ENCODE measurements around the gene ANAPC2. TPM values are rescaled to one million over a fixed set of nuclear protein-coding genes. Genes with fewer than 3 reads are reported as not detected.
A peak's percentile ranks its signal among the peaks of the same experiment; 100 is the strongest.

ANAPC2 gene
- polyA plus RNA-seq, 3 donors = 1.9 to 76.8 (median 2.0) TPM

DNA sequence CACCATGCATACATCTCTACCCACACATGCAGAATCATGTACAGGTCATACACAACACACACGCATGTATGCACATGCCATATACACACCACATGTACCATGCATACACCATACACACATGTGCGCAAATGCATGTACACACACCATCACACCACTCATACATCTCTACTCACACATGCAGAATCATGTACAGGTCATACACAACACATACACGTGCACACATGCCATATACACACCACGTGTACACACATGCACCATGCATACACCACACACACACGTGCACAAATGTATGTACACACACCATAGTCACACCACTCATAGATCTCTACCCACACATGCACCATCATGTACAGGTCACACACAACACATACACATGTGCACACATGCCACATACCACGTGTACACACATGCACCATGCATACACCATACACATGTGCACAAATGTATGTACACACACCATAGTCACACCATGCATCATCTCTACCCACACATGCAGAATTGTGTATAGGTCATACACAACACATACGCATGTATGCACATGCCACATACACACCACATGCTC lies 35.4 kb downstream of the ANAPC2 start:
- H3K4me2 ChIP-seq (replicated peaks; ENCODE audit: extremely low read depth, low read length, poor library complexity, severe bottlenecking) = no peak overlapping the region
- H3K4me1 ChIP-seq (ENCODE audit: control insufficient read depth in 1 of 2, insufficient read depth in 2 of 2, low read length in 2 of 2) = peaks cover 5 to 8% of the 10 kb centered on the region in 2 donors
- Mint-ChIP-seq H3K9me3 (peaks cover 7 to 25% (median 16%) of the 10 kb centered on the region in 7 donors), H3K4me1 (peaks cover 3% of the 10 kb centered on the region), H3K36me3 (no peaks in the 10 kb centered on the region), H3K4me3 (no peak overlapping the region), H3K27me3 (ENCODE audit: low read depth in 3 of 3) (peaks cover 26 to 50% (median 40%) of the 10 kb centered on the region in 3 donors), H3K27ac (no peak overlapping the region)
- peaks cover 5 to 21% of the 10 kb centered on the region in 2 donors for H3K9me3 ChIP-seq (replicated peaks in 1 of 2; ENCODE audit: control insufficient read depth in 1 of 2, insufficient read depth in 1 of 2, low read length in 2 of 2)
- no peak overlapping the region for H3K27ac ChIP-seq (ENCODE audit: low read depth in 1 of 2, low read length in 2 of 2)
- no peak overlapping the region for H2AFZ ChIP-seq (ENCODE audit: insufficient read depth, low read depth, low read length, poor library complexity, severe bottlenecking)
- intact Hi-C loops (cut with micrococcal nuclease) = no loop called here
- TF ChIP-seq, protein P1, sequence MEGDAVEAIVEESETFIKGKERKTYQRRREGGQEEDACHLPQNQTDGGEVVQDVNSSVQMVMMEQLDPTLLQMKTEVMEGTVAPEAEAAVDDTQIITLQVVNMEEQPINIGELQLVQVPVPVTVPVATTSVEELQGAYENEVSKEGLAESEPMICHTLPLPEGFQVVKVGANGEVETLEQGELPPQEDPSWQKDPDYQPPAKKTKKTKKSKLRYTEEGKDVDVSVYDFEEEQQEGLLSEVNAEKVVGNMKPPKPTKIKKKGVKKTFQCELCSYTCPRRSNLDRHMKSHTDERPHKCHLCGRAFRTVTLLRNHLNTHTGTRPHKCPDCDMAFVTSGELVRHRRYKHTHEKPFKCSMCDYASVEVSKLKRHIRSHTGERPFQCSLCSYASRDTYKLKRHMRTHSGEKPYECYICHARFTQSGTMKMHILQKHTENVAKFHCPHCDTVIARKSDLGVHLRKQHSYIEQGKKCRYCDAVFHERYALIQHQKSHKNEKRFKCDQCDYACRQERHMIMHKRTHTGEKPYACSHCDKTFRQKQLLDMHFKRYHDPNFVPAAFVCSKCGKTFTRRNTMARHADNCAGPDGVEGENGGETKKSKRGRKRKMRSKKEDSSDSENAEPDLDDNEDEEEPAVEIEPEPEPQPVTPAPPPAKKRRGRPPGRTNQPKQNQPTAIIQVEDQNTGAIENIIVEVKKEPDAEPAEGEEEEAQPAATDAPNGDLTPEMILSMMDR (IDR thresholded peaks at IDR 0.05) = no peak
- H3K4me3 ChIP-seq (replicated peaks in 1 of 3; ENCODE audit: low read depth in 2 of 3, low read length in 3 of 3) = no peak overlapping the region
- no peak overlapping the region for H3K9ac ChIP-seq (ENCODE audit: insufficient read depth, low read length, poor library complexity, severe bottlenecking)
- peaks cover 6 to 29% of the 10 kb centered on the region in 2 donors for H3K27me3 ChIP-seq (ENCODE audit: control insufficient read depth in 2 of 2, insufficient read depth in 2 of 2, low read length in 2 of 2)
- WGBS (ENCODE audit: insufficient coverage) = 89% methylated on average over 7 of the region's 7 CpGs
- H4K20me1 ChIP-seq (ENCODE audit: insufficient read depth, low read length) = no peaks in the 10 kb centered on the region
- DNase-seq = no peak
- no peaks in the 10 kb centered on the region for H3K36me3 ChIP-seq (replicated peaks in 1 of 2; ENCODE audit: control insufficient read depth in 1 of 2, insufficient read depth in 2 of 2, low read length in 2 of 2)
- no peaks in the 10 kb centered on the region for H3K79me2 ChIP-seq (ENCODE audit: insufficient read depth, low read length)

DNA sequence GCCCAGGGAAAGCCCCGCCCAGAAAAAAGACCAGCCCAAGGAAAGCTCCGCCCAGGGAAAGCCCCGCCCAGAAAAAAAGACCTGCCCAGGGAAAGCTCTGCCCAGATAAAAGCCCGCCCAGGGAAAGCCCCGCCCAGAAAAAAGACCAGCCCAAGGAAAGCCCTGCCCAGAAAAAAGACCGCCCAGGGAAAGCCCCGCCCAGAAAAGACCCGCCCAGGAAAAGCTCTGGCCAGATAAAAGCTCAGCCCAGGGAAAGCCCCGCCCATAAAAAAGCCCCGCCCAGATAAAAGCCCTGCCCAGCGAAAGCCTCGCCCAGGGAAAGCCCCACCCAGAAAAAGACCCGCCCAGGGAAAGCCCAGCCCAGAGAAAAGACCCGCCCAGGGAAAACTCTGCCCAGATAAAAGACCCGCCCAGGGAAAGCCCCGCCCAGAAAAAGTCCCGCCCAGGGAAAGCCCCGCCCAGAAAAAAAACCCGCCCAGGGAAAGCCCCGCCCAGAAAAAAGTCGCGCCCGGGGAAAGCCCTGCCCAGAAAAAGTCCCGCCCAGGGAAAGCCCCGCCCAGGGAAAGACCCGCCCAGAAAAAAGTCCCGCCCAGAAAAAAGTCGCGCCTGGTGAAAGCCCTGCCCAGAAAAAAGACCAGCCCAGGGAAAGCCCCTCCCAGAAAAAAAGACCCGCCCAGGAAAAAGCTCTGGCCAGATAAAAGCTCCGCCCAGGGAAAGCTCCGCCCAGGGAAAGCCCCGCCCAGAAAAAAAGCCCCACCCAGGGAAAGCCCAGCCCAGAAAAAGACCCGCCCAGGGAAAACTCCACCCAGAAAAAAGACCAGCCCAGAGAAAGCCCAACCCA lies 37.5 kb downstream of the ANAPC2 start:
- no peak overlapping the region for H3K4me2 ChIP-seq (replicated peaks; ENCODE audit: extremely low read depth, low read length, poor library complexity, severe bottlenecking)
- peaks cover 0 to 12% of the 10 kb centered on the region in 2 donors for H3K27me3 ChIP-seq (ENCODE audit: control insufficient read depth in 2 of 2, insufficient read depth in 2 of 2, low read length in 2 of 2)
- H3K4me1 ChIP-seq (ENCODE audit: control insufficient read depth in 1 of 2, insufficient read depth in 2 of 2, low read length in 2 of 2) = no peaks in the 10 kb centered on the region
- 17% methylated on average over 10 of the region's 34 CpGs for WGBS (ENCODE audit: insufficient coverage)
- Mint-ChIP-seq H3K9me3 (peaks cover 5 to 20% (median 12%) of the 10 kb centered on the region in 7 donors), H3K36me3 (no peaks in the 10 kb centered on the region), H3K4me1 (no peaks in the 10 kb centered on the region), H3K4me3 (no peak overlapping the region), H3K27ac (peak overlapping the region in 3 of 7 donors; percentile 19 to 65 (median 46)), H3K27me3 (ENCODE audit: low read depth in 3 of 3) (peaks cover 14 to 39% (median 31%) of the 10 kb centered on the region in 3 donors)
- DNase-seq = peak; percentile 2 to 76 (median 15)
- no peaks in the 10 kb centered on the region for H4K20me1 ChIP-seq (ENCODE audit: insufficient read depth, low read length)
- H2AFZ ChIP-seq (ENCODE audit: insufficient read depth, low read depth, low read length, poor library complexity, severe bottlenecking) = no peak overlapping the region
- intact Hi-C loops (cut with micrococcal nuclease) = no loop called here
- H3K79me2 ChIP-seq (ENCODE audit: insufficient read depth, low read length) = no peaks in the 10 kb centered on the region
- no peak overlapping the region for H3K4me3 ChIP-seq (replicated peaks in 1 of 3; ENCODE audit: low read depth in 2 of 3, low read length in 3 of 3)
- H3K9ac ChIP-seq (ENCODE audit: insufficient read depth, low read length, poor library complexity, severe bottlenecking) = no peak overlapping the region
- no peaks in the 10 kb centered on the region for H3K36me3 ChIP-seq (replicated peaks in 1 of 2; ENCODE audit: control insufficient read depth in 1 of 2, insufficient read depth in 2 of 2, low read length in 2 of 2)
- H3K9me3 ChIP-seq (replicated peaks in 1 of 2; ENCODE audit: control insufficient read depth in 1 of 2, insufficient read depth in 1 of 2, low read length in 2 of 2) = peaks cover 0 to 15% of the 10 kb centered on the region in 2 donors
- no peak overlapping the region for H3K27ac ChIP-seq (ENCODE audit: low read depth in 1 of 2, low read length in 2 of 2)
- TF ChIP-seq, protein P1 (IDR thresholded peaks at IDR 0.05) = no peak

Data from CD14-positive monocyte (primary cell).